HepG2 (cell line): ENCODE results near the gene STC2. TPM values are rescaled to one million over a fixed set of nuclear protein-coding genes. Genes with fewer than 3 reads are reported as not detected.

Source experiments
- ARID4A ChIP-seq: sonication (generic); formaldehyde crosslinking; IDR thresholded peaks from 2 replicates; pipeline ENCODE4 v1.5.0; 2020; ENCODE audit warnings: mild to moderate bottlenecking, missing genetic modification reagents, borderline replicate concordance
- DR1 ChIP-seq: sonication (generic); formaldehyde crosslinking; IDR thresholded peaks from 2 replicates; pipeline ENCODE4 v1.8.0; 2021; ENCODE audit warnings: mild to moderate bottlenecking, missing genetic modification reagents, inconsistent platforms
- MTF2 ChIP-seq: sonication (generic); formaldehyde crosslinking; IDR thresholded peaks from 2 replicates; pipeline ENCODE4 v1.5.0; 2020; ENCODE audit warnings: missing genetic modification reagents, borderline replicate concordance
- NR2F2 ChIP-seq: IDR thresholded peaks from 2 replicates; pipeline ENCODE4 v1.6.1; 2012; ENCODE audit warnings: low read depth, inconsistent platforms, borderline replicate concordance
- TMF1 ChIP-seq: sonication (generic); formaldehyde crosslinking; IDR thresholded peaks from 2 replicates; pipeline ENCODE4 v1.8.1; 2022; ENCODE audit warnings: low read depth, missing genetic modification reagents
- ZFP1 ChIP-seq: IDR thresholded peaks from 2 replicates; pipeline ENCODE4 v1.6.1; 2016
- ZFP82 ChIP-seq: sonication (generic); formaldehyde crosslinking; IDR thresholded peaks from 2 replicates; pipeline ENCODE4 v1.5.1; 2020; ENCODE audit warnings: mild to moderate bottlenecking, missing genetic modification reagents, borderline replicate concordance
- ZMYM4 ChIP-seq: sonication (generic); formaldehyde crosslinking; IDR thresholded peaks from 2 replicates; pipeline ENCODE4 v1.8.1; 2023; ENCODE audit warnings: mild to moderate bottlenecking, missing genetic modification reagents
- ZNF17 ChIP-seq: sonication (generic); formaldehyde crosslinking; IDR thresholded peaks from 2 replicates; pipeline ENCODE4 v1.5.0; 2020; ENCODE audit warnings: mild to moderate bottlenecking, missing genetic modification reagents
- ZNF33B ChIP-seq: sonication (generic); formaldehyde crosslinking; IDR thresholded peaks from 2 replicates; pipeline ENCODE4 v1.5.1; 2020; ENCODE audit warnings: mild to moderate bottlenecking, missing genetic modification reagents
- ZNF563 ChIP-seq: sonication (generic); formaldehyde crosslinking; IDR thresholded peaks from 2 replicates; pipeline ENCODE4 v1.8.0; 2022; ENCODE audit warnings: mild to moderate bottlenecking, moderate library complexity, missing genetic modification reagents
- ZNF687 ChIP-seq: sonication (generic); formaldehyde crosslinking; IDR thresholded peaks from 2 replicates; pipeline ENCODE4 v1.5.1; 2020; ENCODE audit warnings: mild to moderate bottlenecking, missing genetic modification reagents, moderate library complexity
- ZNF766 ChIP-seq: sonication (generic); formaldehyde crosslinking; IDR thresholded peaks from 2 replicates; pipeline ENCODE4 v1.5.0; 2020; ENCODE audit warnings: missing genetic modification reagents, borderline replicate concordance
- ZNF841 ChIP-seq: sonication (generic); formaldehyde crosslinking; IDR thresholded peaks from 2 replicates; pipeline ENCODE4 v1.8.1; 2023; ENCODE audit warnings: missing genetic modification reagents, borderline replicate concordance
- ZSCAN20 ChIP-seq: sonication (generic); formaldehyde crosslinking; IDR thresholded peaks from 2 replicates; pipeline ENCODE4 v1.4.0; 2020; ENCODE audit warnings: missing genetic modification reagents, mild to moderate bottlenecking, borderline replicate concordance
- polyA plus RNA-seq, 8 experiments: library from polyadenylated mRNA; depleted of rRNA in 3 of 8; stranded (reverse) in 7 of 8; unstranded in 1 of 8; fragments of >200 nt; fragmentation: Illumina TruSeq in 4 of 8; extraction: Trizol in 4 of 8; gene quantifications; 2 replicates each; pipeline versions ENCODE4 v1.2.1 to v1.2.3, GENCODE V29; 2011 to 2016; ENCODE audit warnings: low read depth in 4 of 8, missing spikeins in 1 of 8, mixed read lengths in 1 of 8; ENCODE audit not compliant: insufficient read depth in 1 of 8
- total RNA-seq, 5 experiments: library from RNA; depleted of rRNA; stranded (reverse); fragments of >200 nt; fragmentation: Illumina TruSeq; extraction: Trizol; gene quantifications; 2 replicates each; pipeline ENCODE4 v1.2.3, GENCODE V29; 2016; ENCODE audit warnings: low read depth in 1 of 5
- TF ChIP-seq, protein P1 (sequence below): sonication (generic); formaldehyde crosslinking; IDR thresholded peaks from 2 replicates; pipeline ENCODE4 v1.8.0; 2022; ENCODE audit warnings: low read depth, missing genetic modification reagents
- TF ChIP-seq, protein P2 (sequence below): fragments of 450-650 bp; IDR thresholded peaks from 2 replicates; pipeline ENCODE4 v1.6.1; 2017

STC2 gene
- total and polyA plus RNA-seq, 2 of the 13 experiments (the other 11 are each of a cell fraction or from before 2014, with no cell fraction given): 27.1 to 69.2 TPM

DNA sequence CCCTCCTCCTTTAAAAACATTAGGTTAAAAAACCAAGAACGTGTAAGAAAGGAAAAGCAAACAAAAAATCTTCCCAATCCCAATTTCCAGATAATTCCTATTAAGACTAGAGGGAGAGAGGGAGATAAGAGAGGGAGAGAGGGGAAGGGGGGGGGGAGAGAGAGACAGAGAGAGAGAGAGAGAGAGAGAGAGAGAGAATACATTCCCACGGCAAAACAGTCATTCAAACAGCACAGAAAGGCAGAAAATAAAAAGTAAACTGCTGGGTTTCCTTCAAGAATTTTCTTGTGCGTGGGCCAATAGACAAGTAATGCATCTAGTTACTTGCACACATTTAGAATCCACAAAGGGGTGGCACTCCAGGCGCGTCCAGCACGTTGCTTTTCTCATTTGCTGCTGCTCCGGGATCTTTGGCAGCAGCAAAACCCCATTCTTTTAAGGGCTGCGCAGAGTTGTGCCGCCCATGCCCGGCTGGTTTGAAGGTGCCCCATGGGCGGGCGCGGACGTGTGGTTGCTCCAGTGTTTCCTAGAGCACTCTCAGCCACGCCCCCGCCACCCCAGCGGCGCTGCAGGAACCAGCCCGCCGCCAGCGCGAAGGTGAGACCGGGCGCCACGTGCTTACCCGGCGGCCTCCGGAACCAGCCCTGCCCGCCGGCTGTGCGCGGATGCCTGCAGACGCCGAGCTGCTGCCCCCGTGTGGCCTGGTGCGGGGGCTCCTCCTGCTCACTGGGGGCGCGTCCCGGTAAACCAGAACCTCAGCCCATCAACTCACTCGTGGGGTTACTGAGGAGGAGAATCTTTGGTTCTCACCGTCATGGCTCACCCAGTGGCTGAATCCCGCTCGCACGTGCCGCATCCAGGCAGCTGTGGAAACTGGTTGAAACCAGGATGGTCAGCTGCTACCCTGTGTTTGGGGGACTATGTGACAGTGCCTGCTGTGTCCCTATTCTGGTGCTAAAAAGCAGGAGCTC, 44.6 kb downstream of the STC2 start (continued):
- TF ChIP-seq ZSCAN20 (CRISPR knock-in tag): peak; percentile 95; the same call in 1 of the 2 replicates
- peak; percentile 96 for TF ChIP-seq ZNF17 (CRISPR knock-in tag)
- peak; percentile 97 for TF ChIP-seq ZFP82 (CRISPR knock-in tag)
- TF ChIP-seq, protein P1, sequence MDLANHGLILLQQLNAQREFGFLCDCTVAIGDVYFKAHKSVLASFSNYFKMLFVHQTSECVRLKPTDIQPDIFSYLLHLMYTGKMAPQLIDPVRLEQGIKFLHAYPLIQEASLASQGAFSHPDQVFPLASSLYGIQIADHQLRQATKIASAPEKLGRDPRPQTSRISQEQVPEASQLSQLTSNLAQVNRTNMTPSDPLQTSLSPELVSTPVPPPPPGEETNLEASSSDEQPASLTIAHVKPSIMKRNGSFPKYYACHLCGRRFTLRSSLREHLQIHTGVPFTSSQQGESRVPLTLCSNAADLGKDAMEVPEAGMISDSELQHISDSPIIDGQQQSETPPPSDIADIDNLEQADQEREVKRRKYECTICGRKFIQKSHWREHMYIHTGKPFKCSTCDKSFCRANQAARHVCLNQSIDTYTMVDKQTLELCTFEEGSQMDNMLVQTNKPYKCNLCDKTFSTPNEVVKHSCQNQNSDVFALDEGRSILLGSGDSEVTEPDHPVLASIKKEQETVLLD (CRISPR knock-in tag): peak; percentile 57; the same call in 1 of the 2 replicates
- no peak for TF ChIP-seq NR2F2
- peak; percentile 92; the same call in 1 of the 2 replicates for TF ChIP-seq ARID4A
- TF ChIP-seq ZNF563 (CRISPR knock-in tag): peak; percentile 98
- peak; percentile 87 for TF ChIP-seq ZNF841 (CRISPR knock-in tag)
- peak; percentile 100 for TF ChIP-seq ZNF687 (CRISPR knock-in tag)
- peak; percentile 50; the same call in 1 of the 2 replicates for TF ChIP-seq DR1 (CRISPR knock-in tag)
- peak; percentile 99 for TF ChIP-seq TMF1 (CRISPR knock-in tag)
- TF ChIP-seq MTF2 (CRISPR knock-in tag): peak; percentile 67; the same call in 1 of the 2 replicates
- TF ChIP-seq, protein P2, sequence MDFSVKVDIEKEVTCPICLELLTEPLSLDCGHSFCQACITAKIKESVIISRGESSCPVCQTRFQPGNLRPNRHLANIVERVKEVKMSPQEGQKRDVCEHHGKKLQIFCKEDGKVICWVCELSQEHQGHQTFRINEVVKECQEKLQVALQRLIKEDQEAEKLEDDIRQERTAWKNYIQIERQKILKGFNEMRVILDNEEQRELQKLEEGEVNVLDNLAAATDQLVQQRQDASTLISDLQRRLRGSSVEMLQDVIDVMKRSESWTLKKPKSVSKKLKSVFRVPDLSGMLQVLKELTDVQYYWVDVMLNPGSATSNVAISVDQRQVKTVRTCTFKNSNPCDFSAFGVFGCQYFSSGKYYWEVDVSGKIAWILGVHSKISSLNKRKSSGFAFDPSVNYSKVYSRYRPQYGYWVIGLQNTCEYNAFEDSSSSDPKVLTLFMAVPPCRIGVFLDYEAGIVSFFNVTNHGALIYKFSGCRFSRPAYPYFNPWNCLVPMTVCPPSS: no peak
- peak; percentile 99 for TF ChIP-seq ZNF766 (CRISPR knock-in tag)
- TF ChIP-seq ZMYM4 (CRISPR knock-in tag): peak; percentile 93
- peak; percentile 98 for TF ChIP-seq ZNF33B (CRISPR knock-in tag)
- TF ChIP-seq ZFP1 (CRISPR knock-in tag): 0 out of 2 replicates have a peak, but pooled peaks have one; percentile 27
